Activated CD8-positive, alpha-beta memory T cell treated with anti-CD3 and anti-CD28 coated beads for 24 hours (primary cell): ENCODE data around the gene ZNF275.
"Not testable (repeated sequence)": the region's sequence is repeated elsewhere in the genome, so short reads cannot be mapped to it uniquely, and the experiment has no call there.

Experiments used
- DNase-seq: peaks from one replicate; pipeline ENCODE4 v3.0.0-alpha.2; 2020

Gene ZNF275

DNA sequence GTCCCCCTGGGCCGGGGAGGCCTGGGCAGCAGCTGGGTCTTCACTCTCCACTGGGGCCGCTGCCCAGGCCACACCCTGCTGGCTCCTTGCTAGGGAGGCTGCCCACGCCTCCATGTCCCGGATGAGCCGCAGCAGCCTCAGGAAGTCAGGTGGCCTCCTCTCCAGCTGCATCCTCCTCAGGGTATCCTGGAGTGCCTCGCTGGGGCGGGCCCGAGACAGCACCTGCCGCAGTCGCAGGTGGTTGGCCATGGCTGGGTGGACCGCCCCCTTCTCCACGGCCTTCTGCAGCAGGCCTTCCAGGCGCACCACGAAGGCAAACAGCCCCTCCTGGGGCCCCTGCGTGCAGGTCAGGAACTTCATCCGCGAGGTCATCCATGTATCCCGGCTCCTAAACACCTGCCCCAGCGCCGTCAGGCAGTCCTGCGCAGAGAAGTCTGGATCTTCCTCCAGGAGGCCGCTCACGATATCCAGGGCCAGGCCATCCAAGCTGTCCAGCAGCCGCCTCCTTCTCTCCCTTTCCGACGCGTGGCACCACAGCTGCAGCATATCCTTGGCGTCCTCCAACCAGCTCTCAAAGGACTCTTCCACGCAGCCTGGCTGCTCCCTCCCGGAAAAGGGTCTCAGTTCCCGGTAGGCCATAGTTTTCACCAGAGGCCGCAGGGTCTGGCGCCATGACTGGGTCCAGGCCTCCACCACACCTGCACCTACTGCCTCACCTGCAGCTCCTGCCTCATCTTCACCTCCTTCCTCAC lies 14.5 kb upstream of the ZNF275 start:
- DNase-seq, result no peak

DNA sequence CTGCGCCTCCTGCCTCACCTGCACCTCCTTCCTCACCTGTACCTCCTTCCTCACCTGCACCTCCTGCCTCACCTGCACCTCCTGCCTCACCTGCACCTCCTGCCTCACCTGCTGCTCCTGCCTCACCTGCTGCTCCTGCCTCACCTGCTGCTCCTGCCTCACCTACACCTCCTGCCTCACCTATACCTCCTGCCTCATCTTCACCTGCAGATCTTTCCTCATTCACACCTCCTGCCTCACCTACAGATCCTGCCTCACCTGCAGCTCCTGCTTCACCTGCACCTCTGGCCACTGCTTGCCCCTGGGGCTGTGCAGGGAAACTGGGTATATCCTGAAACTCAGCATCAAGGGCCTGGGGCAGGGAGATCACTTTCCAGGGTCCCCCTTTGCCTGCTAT lies 13.9 kb upstream of the ZNF275 start:
- not testable (repeated sequence) for DNase-seq

DNA sequence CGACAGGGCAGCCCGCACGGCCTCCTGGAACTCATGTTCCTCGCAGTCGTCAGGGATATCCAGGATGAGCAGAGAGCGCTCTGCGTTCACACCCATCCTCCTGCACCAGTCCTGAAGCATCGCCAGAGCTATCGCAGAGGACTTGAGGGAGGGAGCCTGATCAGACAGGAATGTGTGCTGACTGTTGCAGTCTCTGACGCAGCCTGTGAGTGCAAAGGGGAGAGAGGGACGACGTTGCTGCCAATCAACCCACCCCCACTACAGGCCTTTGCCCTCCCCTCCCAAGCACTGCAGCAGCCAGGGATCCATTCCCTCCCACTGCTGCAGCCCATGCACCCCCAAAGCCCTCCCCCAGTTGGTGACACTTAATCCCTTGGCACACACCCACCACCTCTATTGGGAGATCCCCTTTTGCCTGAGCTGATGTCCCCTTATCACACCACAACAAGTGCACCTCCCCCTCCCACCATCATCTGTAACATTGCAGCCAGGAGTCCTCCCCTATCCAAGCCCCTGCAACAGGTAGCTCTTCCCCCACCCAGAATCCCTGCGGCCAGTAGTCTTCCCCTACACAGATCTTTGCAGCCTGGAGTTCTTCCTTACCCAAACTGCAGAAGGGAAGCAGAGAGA lies 13.3 kb upstream of the ZNF275 start:
- DNase-seq, result no peak

DNA sequence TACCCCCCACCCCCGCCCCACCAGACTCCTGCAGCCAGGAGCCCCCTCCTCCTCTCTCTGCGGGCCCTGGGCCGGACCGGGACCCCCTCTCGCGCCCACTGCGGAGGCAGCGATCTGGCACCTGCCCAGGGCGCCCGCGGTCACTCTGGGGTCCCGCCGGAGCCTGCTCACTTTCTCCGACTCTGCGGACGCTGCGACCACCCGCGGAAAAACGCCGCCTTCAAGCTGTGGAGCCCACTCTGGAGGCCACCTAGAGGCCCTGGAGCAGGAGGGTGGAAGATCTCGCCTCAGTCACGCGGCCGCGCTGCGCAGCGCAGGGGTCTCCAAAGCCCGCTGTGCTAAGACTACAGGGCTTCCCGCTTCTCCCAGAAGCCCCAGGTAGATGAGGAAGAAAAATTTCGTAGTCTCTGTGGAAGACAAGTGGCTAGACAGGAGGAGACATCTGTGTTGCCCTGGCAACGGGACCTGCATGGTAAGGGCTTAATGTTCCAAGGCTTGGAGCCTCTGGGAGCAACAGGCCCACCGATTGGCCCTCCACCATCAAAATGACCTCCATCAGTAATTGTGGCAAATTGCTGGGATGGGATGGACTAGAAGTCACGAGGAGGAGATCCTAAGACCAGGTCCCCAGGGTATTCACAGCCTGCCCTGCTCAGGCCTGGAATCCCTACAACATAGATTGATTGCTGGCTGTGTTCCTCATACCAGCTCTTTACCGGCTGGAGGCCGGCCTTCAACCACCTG lies 12.4 kb upstream of the ZNF275 start, which contains the start of gene PNMA6F:
TSS of gene PNMA6F (minus strand) at position 387 of the 744 bp plus-strand sequence. CDS start 1,093 bp downstream, outside the sequence.
- no peak for DNase-seq

DNA sequence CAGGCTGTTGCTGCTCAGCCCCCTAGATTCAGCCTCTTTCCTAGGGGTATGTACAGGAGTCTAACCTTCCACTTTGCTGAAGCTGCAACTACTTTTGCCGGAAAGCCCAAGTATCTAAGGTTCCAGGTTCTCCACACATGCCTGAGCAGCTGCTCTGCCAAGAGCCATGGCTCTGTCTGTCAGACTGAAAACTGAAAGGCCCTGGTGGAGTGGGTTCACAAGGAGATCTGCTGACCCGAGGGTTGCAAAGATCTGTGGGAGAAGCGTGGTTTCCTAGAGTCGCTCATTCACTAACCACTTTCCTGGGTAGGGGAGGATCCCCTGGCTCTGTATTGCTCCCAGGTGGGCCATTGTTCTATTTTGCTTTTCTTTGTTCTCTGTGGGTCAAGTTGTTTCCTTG lies 6.4 kb upstream of the ZNF275 start:
- no peak for DNase-seq

DNA sequence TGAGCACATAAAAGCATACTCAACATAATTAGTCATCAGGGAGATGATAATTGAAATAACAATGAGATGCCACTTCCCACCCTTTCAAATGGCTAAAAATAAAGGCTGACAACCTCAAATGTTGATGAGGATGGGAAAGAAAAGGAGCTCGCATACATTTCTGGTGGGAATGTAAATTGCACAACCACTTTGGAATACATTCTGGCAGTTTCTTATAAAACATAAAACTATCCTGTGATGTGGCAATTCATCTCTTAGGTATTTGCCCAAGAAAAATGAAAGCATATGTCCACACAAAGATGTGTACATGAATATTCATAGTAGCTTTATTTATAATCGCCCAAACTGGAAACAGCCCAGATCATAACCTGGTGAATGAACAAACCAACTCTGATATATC lies 687 bp upstream of the ZNF275 start:
- DNase-seq, result no peak

DNA sequence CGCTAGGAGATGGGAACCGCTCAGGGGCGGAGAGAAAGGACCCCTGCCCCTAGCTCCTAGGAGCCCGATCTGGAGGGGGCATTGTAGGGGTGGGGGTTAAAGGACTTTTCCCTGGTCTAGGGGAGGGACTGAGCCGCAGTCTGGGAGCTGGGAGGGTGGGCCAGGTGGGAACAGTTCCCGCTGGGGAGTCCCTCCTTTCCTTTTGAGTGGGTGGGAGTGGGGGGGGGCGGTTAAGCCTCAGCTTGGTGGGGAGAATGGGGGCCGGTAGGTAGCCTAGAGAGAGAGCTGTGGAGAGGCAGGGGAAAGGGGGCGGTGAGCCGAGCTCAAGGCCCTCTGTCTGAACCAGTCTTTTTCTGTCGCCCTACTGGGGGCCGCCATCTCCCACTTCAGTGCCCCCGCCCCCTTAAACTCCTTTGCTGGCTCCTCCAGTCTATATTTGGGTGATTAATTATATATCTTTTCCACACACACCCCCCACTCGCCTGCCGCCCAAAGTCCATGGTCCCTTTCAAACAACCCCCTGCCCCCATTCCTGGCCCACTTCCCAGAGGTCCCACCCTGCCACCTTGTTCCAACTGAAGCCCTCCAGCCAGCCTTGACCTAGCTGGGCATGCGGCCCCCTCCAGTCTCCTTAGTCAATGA lies 822 bp downstream of the ZNF275 start:
- peak; percentile 49 for DNase-seq

DNA sequence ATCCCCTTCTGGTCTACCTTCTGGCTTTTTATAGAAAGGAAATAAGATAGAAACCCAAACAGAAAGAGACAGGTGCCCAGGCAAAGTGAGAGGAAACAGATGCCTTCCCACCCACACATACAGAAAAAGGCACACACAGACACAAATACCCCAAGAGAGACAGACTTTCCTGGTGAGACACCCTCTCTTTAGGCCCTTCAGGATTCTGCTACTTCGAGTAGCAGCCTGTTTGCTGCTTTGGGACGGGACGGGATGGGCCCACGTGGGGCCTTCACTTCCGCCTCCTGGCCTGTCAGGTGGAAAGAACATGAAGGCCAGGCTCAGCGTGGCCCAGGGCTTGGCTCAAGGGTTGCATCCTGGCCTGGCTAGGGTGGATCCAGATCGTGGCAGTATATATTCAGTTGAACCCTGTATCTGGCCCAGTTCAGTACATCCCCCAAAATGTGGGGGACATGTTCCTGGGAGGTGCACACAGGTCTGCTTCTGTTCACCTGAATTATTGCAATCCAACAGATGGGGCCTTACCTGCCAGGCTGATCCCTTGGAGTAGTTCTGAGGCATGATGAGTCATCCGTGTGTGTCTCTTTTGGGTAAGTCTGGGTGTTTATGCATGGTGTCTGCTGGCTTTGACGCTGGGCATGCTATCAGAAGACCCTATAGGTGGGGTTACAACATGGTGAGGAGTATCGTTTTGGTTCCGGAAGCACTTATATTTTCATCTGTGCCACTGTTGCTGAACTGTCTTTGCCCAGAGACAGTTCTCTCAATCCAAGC lies 2.4 kb downstream of the ZNF275 start:
- peak; percentile 58 for DNase-seq

DNA sequence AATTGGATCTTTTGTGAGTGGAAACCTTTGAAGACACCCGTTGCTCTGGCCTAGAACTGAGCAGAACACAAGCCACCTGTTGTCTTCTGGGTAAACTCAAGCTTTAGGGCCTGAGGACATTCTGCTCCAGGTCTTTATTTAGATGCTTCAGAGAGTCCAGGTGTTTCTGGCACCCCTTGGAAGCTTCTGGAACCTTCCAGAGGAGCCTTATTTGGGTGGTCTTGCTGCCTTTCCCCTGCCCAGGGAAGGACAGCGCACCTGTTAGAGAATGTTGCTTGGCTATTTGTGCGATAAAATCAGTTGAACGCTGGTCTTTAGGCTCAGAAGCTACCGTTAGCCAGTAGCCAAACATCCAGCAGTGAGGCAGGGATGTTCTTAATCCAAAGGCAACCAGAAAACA lies 3.0 kb downstream of the ZNF275 start:
- DNase-seq, result peak; percentile 41

DNA sequence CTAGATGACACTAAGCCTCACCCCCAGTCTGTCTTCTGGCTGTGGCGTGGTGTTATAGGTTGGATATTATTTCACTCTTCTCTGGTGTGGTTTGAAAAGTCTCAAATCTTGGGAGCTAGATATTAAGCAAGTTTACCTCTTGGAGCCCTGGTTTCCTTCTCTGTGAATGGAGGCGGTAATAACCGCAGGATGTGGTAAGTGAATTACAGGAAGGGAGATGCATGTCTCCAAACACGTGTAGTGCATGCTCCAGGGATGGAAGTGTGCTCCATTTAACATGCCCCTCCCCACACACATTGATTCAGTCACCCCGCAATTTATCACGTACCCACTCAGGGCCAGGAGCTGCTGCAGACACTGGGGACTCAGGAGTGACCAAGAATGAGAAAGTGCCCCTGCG lies 4.9 kb downstream of the ZNF275 start:
- peak; percentile 47 for DNase-seq

DNA sequence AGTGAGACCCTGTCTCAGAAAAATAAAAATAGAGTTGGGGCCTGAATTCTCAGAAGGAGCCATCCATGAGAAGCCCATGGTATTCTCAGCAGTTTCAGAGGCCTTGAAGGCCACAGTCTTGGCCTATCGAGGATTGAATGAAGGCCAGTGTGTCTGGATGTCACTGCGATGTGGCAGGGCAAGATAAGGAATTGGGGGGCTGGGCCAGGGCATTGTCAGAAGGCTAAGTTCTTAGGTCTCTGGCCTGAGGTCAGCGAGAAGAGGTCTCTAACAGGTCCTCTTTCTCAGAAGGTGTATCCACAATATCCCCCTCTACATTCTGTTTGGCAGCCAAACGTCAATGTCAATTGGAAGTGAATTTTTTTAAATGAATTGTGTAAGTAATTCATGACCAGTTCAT lies 5.7 kb downstream of the ZNF275 start:
- DNase-seq, result no peak

DNA sequence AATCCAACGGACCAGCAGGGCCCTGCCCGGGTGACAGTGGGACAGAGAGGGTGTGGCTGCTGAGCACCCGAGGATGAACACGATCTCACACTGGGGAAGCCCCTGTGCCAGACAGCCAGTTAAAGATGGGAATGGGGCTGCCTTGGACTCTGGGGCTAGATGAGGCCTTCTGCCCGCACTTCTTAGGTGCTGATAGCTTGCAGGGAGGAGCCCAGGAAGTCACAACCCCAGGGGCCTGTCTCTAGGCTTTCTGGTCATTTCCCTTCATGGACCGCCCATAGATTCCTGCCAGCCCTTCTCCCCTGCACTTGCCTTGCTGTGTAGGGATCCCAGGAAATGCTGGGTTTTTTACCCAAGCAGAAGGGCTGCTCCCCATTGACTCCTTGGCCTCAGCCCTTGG lies 6.2 kb downstream of the ZNF275 start:
- DNase-seq, result no peak

DNA sequence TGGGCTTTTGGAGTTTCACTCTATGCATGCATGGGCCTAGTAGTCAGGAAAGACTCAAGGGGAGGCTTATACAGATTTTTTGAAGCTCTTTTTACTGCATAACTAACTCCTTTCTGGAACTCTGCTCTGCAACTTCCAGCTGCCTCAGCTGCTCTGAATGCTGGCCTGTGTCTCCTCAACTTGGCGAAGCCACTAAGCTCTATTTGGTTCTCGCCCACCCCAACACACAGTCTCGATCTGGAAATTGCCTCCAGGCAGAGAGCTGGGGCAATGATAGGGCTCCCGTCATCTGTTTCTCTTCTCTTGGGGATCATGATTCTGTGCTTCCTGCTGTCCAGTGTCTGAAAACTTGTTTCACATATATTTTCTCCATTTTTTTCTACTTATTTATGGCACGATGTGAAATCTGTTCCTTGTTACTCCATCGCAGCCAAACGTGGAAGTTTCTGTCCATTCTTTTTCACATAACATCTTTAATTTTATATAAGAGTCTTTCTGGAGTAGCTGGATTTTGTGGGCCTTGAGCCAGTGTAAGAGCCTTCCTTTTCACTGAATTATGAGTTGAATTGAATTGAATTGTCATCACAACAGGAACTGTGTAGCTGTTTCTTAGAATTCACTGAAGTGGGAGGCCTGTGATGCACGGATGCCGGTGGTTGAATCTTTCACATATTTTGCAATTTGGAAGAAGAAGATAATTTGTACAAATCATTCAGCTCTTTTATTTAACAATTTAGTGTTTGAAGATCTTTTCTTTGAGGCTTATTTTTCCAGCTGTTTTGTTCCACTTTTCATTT lies 9.0 kb downstream of the ZNF275 start:
- DNase-seq, result no peak

DNA sequence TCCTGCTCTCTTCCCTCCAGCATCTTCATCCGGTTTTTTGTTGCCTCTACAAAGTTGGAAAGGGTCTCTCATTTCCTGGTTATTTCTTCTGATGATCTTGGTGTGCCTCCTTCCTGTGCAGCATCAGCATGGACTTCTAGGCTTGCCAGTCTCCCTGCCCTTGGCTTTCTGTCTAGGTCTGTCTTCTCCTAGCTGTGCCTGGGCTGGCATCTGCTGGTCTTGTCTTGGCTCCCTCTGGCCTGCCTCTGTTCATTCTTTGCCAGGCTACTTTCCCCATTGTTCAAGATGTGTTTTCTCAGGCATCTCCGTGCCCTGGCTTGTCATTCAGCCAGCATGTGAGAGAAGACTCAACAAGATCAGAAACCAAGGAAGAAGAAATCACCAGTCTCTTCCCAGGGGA lies 9.7 kb downstream of the ZNF275 start:
- DNase-seq, result no peak

DNA sequence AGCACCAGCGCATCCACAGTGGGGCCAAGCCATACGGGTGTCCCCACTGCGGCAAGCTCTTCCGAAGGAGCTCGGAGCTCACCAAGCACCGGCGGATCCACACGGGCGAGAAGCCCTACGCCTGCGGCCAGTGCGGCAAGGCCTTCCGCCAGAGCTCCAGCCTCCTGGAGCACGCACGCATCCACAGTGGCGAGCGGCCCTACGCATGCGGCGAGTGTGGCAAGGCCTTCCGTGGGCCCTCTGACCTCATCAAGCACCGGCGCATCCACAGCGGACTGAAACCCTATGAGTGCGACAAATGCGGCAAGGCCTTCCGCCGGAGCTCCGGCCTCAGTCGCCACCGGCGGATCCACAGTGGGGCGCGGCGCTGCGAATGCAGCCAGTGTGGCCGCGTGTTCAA lies 13.6 kb downstream of the ZNF275 start:
- no peak for DNase-seq

DNA sequence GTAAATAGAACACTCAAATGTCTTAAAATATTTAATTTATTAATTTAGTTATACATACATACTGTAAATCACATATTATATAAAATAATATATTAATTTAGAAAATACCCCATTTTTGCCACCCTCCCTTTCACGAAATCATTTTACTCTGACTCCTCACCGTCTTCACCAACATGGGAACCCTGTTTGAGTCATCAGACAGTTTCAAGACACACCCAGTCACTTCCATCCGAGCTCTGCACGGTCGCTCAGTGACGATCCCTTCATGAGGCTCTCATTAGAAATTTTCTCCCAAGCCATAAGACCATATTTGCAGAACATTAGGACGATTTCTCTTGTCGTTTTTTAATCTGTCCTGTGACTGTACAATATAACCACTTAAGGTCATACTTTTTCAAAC lies 14.5 kb downstream of the ZNF275 start:
- DNase-seq, result no peak

DNA sequence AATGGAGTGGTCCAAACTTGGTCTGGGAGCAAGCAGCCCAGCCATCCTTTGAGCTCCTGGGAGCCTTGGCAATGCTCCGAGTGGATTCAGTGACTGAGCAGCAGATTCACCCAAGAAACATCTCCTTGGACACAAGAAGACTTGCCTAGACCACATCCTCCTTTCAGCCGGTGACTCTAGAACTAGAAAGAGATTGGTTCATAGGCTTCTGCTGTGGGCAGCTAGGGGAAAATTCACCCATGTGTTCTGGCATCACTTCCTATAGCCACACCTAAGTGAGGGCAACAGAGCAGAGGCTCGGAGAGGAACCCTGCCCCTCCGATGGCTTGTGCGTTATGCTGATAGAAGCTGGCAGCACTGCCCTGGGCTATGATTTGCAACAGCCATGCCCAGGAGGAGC lies 16.0 kb downstream of the ZNF275 start:
- no peak for DNase-seq

DNA sequence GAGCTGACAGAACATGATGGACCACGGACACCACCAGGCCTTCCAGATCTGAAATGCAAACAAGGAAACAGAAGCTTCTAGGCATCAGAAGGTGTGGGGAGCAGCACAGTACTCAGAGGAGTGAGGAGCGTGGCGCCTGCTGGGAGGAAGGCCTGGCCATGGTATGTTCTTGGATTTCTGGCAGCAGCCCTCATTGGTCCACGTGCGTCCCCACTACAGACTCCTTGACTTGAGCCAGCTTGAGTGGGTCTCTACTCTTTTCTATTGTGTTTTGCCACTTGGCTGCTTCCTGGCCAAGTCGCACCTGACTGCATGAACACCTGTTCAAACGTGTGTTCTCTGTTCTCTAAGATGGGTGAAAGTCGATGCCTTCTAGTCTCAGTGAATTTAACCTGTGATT lies 18.0 kb downstream of the ZNF275 start:
- DNase-seq, result no peak

DNA sequence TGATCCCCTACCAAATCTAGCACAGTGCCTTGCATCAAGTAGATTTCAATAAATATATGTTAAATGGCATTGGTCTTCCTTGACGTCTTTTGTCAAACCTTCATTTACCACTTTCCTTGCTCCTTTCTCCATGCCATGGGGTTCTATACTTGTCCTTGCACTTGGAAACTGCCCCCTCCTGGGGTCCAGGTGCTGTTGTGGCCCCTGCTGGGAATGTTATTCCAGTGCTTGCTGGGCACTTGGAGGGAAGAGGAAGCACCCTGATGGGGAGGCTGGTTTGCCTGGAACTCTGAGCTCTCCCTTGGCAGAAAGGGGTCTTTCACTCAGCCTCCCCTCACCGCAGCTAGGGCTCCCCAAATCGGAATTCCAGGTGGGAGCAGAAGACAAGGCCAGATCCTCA lies 18.9 kb downstream of the ZNF275 start:
- no peak for DNase-seq

DNA sequence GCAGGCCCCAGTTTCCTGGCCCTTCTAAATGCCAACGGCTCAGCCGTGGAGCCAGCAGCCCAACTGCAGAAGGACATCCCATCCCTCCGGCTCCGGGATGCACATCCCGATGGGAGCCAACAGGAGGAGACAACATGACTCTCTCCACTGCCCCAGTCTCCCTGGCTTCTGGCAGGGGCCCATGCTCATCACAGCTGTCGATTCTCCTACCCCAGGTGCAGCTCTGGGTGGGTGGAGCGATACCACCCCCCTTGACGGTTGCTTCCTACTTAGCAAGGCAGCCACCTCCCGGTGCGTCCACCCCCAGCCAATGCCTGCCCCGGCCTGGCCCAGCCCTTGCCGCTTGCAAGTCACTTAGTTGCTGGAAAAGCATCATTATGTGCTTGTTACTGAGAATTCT lies 19.5 kb downstream of the ZNF275 start:
- no peak for DNase-seq

DNA sequence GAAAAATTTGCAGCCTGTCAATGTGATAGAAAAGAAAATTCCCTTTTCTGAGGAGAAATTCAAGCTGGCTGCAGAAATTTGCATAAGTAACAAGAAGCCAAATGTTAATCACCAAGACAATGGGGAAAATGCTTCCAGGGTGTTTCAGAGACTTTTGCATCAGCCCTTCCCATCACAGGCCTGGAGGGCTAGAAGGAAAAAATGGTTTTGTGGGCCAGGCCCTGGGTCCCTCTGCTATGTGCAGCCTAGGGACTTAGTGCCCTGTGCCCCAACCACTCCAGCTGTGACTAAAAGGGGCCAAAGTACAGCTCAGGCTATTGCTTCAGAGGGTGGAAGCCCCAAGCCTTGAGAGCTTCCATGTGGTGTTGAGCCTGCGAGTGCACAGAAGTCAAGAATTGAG lies 23.9 kb downstream of the ZNF275 start:
- DNase-seq, result no peak
